Right ventricle myocardium superior (tissue), 1 donor: ENCODE results near the gene MED13L. TPM values are rescaled to one million over a fixed set of nuclear protein-coding genes. Genes with fewer than 3 reads are reported as not detected.
"Not testable (repeated sequence)": the region's sequence is repeated elsewhere in the genome, so short reads cannot be mapped to it uniquely, and the experiment has no call there.

ENCODE experiments used
- ATAC-seq: fragments of 200-7000 bp; cut with Tn5 transposase; one replicate; pipeline ENCODE4 v1.9.1; 2020; ENCODE audit warnings: mild to moderate bottlenecking; ENCODE audit not compliant: poor library complexity
- DNase-seq: peaks from one replicate; pipeline ENCODE4 v3.0.0-alpha.2; 2020
- intact Hi-C: fragments of 100-400 bp; cut with DNase I; formaldehyde crosslinking; loops from one replicate; pipeline ENCODE4 v1.11.2; 2022
- total RNA-seq: library from RNA; stranded (reverse); fragmentation: NEBNext Ultra II Directional; extraction: Animal tissue kit (Norgen Biotek cat#: 25700); gene quantifications from one replicate; pipeline ENCODE4 v1.2.1, GENCODE V29; 2021
- donor health status: DM: no; HTN: yes; CAD: no; lungs with severe emphysema.

The MED13L gene
- total RNA-seq, 1 donor from 2014 or later, result 57.7 TPM

GRCh38 chr12:116037941-116038837 lies 239.3 kb downstream of the MED13L start:
- ATAC-seq, result no peak
- DNase-seq, result no peak
- intact Hi-C loops, result no loop called here

- intact Hi-C loops, result no loop called here
- no peak for ATAC-seq
These were observed 243.7 kb downstream of the MED13L start for GRCh38 chr12:116033765-116034164.

DNA sequence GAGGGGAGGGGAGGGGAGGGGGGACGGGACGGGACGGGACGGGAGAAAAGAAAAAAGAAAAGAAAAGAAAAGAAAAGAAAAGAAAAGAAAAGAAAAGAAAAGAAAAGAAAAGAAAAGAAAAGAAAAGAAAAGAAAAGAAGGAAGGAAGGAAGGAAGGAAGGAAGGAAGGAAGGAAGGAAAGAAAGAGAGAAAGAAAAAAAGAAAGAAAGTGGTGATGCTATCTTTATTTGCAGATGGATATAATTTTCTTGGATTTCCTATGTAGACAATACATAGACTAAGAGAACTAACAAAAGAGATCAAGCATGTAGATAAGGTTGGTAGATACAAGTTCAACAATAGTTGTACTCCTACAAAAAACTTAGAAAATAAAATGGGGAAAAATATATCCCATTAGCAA lies 245.9 kb downstream of the MED13L start:
- DNase-seq, intact Hi-C loops, ATAC-seq: not testable (repeated sequence)

More at GRCh38 chr12:116033765-116034164, 243.7 kb downstream of the MED13L start:
- DNase-seq, result no peak

- intact Hi-C loops, result no loop called here
- ATAC-seq (no peak), DNase-seq (no peak)
These were observed 248.9 kb downstream of the MED13L start for GRCh38 chr12:116028619-116029018.

DNA sequence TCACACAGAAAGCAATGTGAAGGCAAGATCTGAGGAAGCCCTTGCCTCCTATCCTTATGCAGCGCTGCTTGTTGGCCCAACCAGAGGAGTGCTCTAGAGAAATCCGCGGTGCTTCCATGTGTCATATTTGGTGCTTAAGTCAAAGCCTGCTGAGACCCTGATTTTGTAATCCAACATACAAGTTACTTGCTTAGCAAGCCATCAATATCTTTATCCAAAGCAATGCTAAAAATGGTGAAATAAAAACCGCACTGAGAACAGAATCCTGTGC lies 250.0 kb downstream of the MED13L start:
- ATAC-seq (no peak), DNase-seq (no peak)
- intact Hi-C loops, result no loop called here

DNA sequence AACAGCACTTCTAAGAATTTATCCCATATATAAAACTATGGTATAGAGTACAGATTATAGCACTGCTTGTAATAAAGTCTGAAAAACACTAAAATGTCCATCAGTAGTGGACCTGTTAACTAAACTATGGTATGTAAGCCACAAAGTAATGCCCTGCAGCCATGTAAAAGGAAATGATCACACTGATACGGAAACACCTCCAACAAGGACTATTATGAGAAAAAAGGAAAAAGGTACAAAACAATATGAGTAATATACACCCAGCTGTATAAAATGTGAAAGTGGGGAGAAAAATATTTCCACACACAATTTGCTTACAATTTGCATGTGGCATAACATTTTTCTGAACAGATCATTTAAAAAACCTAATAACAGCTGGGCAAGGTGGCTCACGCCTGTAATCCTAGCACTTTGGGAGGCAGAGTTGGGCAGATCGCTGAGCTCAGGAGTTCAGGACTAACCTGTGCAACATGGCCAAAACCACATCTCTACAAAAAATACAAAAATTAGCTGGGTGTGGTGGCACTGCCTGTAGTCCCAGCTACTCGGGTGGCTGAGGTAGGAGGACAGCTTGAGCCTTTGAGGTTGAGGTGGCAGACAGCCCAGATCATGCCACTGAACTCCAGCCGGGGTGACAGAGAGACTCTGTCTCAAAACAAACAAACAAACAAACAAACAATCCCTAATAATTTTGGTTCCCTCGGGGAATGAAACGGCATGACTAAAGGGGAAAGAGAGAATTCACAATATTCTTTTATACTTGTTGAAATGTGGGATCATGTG lies 250.5 kb downstream of the MED13L start:
- intact Hi-C loops, result no loop called here
- ATAC-seq (peak; percentile 41), DNase-seq (no peak)

- intact Hi-C loops, result no loop called here
- DNase-seq (no peak), ATAC-seq (no peak)
These were observed 251.1 kb downstream of the MED13L start for GRCh38 chr12:116026346-116026745.

GRCh38 chr12:116024769-116025168 lies 252.7 kb downstream of the MED13L start:
- ATAC-seq (peak; percentile 65), DNase-seq (no peak)
- intact Hi-C loops, result no loop called here

GRCh38 chr12:116019415-116019814 lies 258.1 kb downstream of the MED13L start:
- ATAC-seq (no peak), DNase-seq (no peak)
- intact Hi-C loops, result loop anchor here (10.0 kb wide), 1 partner anchor 215 kb away; no protein-coding TSS in a partner anchor

GRCh38 chr12:116018282-116018681 lies 259.2 kb downstream of the MED13L start:
- ATAC-seq, result peak; percentile 40
- intact Hi-C loops, result loop anchor here (10.0 kb wide), 1 partner anchor 217 kb away; no protein-coding TSS in a partner anchor

GRCh38 chr12:116015525-116015924 lies 262.0 kb downstream of the MED13L start:
- intact Hi-C loops, result loop anchor here (10.0 kb wide), 1 partner anchor 219 kb away; no protein-coding TSS in a partner anchor
- DNase-seq (no peak), ATAC-seq (peak; percentile 75)

More at GRCh38 chr12:116018282-116018681, 259.2 kb downstream of the MED13L start:
- DNase-seq, result no peak

DNA sequence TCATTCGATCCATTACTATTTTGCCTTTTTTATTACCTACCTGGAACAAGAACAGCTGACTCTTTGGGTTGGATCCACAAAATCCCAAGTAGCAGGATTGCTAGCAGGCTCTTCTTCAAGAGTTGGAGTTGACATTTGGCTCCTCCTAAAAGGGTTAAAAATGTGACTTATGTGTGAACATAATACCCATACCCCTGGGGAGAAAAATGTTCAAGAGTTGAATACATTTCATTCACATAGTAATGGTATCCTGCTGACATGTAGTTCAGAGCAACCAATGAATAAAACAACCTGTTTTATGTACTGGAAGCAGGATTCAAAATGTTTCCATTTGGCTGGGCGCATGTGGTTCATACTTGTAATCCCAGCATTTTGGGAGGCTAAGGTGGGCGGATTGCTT lies 264.7 kb downstream of the MED13L start:
- no peak for ATAC-seq

DNA sequence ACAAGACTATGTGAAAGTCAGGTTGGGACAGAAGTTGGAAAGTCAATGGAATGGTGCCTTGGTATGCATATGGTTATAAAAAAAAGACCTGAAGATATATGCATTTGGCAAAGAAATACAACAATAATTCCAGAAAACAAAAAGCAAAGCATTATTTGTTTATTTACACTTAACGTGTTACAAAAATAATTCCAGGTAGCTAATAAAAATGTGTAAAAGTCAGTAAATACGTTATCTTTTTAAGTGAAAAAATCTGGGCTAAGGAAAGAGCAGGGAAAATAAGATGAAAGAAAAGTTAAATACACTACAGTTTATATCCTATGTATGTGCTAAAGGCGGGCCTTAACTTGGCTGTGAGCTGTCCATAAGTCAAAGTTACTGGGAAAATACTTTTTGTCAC lies 266.3 kb downstream of the MED13L start:
- intact Hi-C loops, result loop anchor here (10.0 kb wide), 1 partner anchor 224 kb away; no protein-coding TSS in a partner anchor
- ATAC-seq (no peak), DNase-seq (no peak)

More for the DNA sequence above, 264.7 kb downstream of the MED13L start:
- no peak for DNase-seq
- intact Hi-C loops, result loop anchor here (10.0 kb wide), 1 partner anchor 222 kb away; no protein-coding TSS in a partner anchor

DNA sequence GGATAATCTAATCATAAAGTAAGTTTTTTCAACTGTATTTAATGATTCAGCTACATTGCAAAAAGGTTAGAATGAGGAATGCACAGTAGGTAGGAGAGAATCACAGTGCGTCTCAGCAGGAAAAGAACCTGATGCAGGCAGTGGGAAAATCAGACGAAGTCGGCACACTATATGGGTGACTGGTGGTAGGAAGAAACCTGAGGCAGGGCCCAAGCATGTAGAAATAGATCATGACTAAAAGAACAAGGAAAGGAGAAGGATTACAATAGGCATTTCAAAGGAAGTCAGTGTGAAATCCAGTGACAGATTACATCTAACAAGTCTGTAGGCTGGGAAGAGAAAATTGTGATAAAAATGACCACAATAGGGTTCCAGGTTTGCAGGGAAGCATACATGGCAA lies 267.0 kb downstream of the MED13L start:
- DNase-seq (no peak), ATAC-seq (no peak)
- intact Hi-C loops, result loop anchor here (10.0 kb wide), 1 partner anchor 224 kb away; no protein-coding TSS in a partner anchor

DNA sequence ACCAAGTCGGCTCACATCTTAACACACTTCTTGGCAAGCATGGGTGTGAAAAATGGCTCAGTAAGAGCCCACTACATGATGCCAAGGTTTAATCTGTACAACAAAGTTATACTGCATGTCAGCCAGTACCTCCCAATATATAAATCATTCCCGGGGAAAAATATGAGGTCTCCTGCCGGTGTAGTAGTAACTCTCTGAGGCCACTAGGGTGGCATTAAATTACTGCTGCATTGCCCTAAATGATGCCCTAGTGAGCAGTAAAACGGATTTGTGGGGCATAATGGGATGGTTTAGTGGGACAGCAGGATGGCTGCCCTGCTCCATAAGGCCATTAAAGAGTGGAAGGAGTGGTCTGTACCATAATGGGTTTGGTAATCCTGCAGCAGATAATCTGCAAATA lies 267.7 kb downstream of the MED13L start:
- ATAC-seq (no peak), DNase-seq (no peak)
- intact Hi-C loops, result loop anchor here (10.0 kb wide), 1 partner anchor 225 kb away; no protein-coding TSS in a partner anchor

DNA sequence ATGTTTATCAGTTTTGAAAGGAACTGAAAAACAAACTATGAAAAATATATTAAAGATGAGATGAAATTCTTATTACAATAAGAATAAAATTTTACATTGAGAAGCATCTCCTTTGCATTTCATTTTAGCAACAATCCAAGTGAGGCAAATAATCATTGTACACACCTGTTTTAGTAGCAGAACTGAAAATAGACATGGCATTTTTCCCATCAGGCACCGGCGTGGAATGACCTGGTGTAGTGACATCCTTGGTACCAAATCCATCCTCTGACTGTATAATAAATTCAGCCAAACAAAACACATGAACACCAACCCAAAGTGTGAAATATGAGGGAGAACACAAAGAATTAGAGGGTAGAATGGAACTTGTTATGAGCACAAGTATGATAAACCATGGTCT lies 271.4 kb downstream of the MED13L start:
- no peak for DNase-seq
- intact Hi-C loops, result no loop called here
- no peak for ATAC-seq

DNA sequence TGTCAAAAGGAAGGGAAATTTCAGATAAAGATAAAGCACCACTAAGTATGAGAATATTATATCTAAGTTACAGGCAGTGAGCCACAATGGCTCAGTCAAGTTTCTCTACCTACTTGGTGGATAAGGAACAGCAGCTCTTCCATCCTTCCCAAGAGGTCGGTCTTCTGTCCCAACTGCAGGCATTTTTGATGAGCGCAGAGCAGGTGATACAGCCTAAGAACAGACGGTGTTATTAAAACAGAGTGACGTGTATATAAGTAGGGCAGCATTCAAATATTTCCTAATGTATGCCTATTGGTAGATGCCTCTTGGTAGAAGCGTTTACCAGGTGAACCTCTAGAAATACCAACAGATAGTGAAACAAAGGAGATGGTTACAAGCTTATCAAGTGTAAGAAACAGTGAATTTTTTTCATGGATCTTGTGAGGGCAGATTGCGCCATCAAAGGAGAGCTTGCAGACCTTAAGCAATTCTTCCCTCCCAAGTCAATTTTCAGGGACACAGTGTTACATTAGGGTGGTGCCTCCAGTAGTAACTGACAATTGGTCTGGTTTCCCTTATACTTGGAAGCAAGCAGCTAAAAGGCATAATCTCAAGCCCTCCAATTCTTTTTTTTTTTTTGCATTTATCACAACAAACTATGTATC lies 274.5 kb downstream of the MED13L start:
- DNase-seq (no peak), ATAC-seq (no peak)
- intact Hi-C loops, result no loop called here

DNA sequence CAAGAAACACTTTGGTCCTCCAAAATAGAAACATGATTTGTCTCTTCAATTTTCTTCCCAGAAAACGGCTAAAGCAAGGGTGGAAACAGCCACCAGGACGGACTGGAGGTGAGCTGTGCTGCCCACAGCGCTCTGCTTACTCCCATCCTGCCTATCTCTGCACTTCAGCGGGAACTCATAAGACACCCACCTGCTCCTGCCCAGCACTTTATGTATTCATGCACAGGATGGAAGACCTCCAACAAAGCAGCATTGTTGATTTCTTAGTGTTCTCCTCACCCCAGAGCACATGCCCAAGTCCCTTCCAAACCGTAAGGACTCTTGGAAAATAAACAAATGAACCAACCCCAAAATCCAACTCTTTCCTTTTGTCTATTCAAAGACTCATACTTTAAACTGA lies 277.2 kb downstream of the MED13L start:
- no peak for ATAC-seq
- intact Hi-C loops, result no loop called here

GRCh38 chr12:115999582-115999981 lies 277.9 kb downstream of the MED13L start:
- DNase-seq, result no peak
- intact Hi-C loops, result loop anchor here (5.0 to 10.0 kb wide), 2 partner anchors 598 to 695 kb away; no protein-coding TSS in a partner anchor
- no peak for ATAC-seq

More for the DNA sequence above, 277.2 kb downstream of the MED13L start:
- DNase-seq, result no peak
